Measurements from ENCODE around the gene TNS3.

The TNS3 gene

GRCh38 chr7:47493976-47494911 is 87.7 kb downstream of the TNS3 start:
- no peak overlapping the region for H3K4me3 ChIP-seq (ENCODE audit: low read depth, low read length)
- no peak for DNase-seq (ENCODE audit: low read depth)
- TF ChIP-seq, protein P1, sequence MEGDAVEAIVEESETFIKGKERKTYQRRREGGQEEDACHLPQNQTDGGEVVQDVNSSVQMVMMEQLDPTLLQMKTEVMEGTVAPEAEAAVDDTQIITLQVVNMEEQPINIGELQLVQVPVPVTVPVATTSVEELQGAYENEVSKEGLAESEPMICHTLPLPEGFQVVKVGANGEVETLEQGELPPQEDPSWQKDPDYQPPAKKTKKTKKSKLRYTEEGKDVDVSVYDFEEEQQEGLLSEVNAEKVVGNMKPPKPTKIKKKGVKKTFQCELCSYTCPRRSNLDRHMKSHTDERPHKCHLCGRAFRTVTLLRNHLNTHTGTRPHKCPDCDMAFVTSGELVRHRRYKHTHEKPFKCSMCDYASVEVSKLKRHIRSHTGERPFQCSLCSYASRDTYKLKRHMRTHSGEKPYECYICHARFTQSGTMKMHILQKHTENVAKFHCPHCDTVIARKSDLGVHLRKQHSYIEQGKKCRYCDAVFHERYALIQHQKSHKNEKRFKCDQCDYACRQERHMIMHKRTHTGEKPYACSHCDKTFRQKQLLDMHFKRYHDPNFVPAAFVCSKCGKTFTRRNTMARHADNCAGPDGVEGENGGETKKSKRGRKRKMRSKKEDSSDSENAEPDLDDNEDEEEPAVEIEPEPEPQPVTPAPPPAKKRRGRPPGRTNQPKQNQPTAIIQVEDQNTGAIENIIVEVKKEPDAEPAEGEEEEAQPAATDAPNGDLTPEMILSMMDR (IDR thresholded peaks at IDR 0.05; ENCODE audit: low read depth, low read length, missing control alignments): no peak

GRCh38 chr7:47492716-47493325 is 89.1 kb downstream of the TNS3 start:
- no peak overlapping the region for H3K4me3 ChIP-seq (ENCODE audit: low read depth, low read length)
- TF ChIP-seq, protein P1 (IDR thresholded peaks at IDR 0.05; ENCODE audit: low read depth, low read length, missing control alignments): no peak
- DNase-seq (ENCODE audit: low read depth): no peak

GRCh38 chr7:47490501-47491265 is 91.2 kb downstream of the TNS3 start:
- H3K4me3 ChIP-seq (ENCODE audit: low read depth, low read length): no peak overlapping the region
- DNase-seq (ENCODE audit: low read depth): no peak
- TF ChIP-seq, protein P1 (IDR thresholded peaks at IDR 0.05; ENCODE audit: low read depth, low read length, missing control alignments): no peak

DNA sequence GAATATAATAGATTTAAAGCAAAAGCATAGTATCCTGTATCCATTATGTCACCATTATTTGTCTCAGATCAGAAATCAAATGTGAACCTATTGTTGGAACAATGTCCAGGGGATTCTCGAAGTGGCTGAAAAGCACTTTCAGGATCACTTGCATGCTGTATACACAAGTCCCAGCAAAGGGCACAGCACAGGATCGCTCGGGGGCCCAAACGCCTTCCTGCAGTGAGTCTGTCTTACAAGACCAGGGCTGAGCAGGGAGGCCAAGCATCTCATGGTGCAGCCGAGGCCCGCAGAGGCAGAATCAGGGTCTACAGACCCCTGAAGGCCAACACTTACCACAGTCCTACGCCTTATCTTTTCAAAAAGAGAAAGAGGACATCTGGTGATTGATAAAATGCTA is 92.3 kb downstream of the TNS3 start:
- no peak for DNase-seq (ENCODE audit: low read depth)
- TF ChIP-seq, protein P1 (IDR thresholded peaks at IDR 0.05; ENCODE audit: low read depth, low read length, missing control alignments): no peak
- H3K4me3 ChIP-seq (ENCODE audit: low read depth, low read length): no peak overlapping the region

GRCh38 chr7:47488969-47489342 is 93.0 kb downstream of the TNS3 start:
- no peak for DNase-seq (ENCODE audit: low read depth)
- no peak overlapping the region for H3K4me3 ChIP-seq (ENCODE audit: low read depth, low read length)
- TF ChIP-seq, protein P1 (IDR thresholded peaks at IDR 0.05; ENCODE audit: low read depth, low read length, missing control alignments): no peak

DNA sequence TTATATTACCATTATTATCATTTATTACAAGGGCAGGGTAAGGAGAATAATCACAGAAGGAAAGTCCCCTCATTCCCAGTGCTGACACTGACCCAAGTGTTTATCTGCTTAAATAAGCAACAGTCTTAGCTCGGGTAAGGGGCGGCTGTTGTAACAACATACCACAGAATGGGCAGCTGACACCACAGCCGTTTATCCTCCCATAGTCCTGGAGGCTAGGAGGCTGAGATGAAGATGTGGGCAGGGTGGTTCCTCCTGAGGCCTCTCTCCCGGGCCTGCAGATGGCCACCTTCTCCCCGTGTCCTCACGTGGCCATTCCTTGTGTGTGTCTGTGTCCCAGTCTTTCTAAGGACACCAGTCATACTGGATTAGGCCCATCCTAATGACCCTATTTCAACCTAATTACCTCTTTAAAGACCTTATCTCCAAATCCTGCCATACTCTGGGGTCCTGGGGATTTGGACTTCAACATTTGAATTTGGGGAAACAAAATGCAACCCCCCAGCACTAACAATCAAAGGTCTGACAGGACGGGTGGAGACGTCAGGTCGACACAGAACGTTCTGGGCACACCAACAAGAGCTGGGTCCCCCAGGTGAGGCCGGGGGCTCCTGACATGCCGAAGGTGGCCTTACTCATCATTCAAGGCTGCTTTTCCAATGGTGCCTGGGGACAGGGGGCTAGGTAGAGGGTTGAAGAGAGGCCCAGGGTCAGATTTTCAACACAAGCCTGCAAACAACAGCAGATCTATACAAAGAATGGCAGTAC is 93.5 kb downstream of the TNS3 start:
- TF ChIP-seq, protein P1 (IDR thresholded peaks at IDR 0.05; ENCODE audit: low read depth, low read length, missing control alignments): no peak

More for the DNA sequence above, 93.5 kb downstream of the TNS3 start:
- DNase-seq (ENCODE audit: low read depth): no peak
- no peak overlapping the region for H3K4me3 ChIP-seq (ENCODE audit: low read depth, low read length)
